Stimulated activated memory B cell treated with anti-CD40 and anti-IgM and Interleukin-4, amounts not matched to agents 10 μg/mL and 1 μg/mL and 100 μg/mL, for 72 hours (primary cell): ENCODE data around the gene NYAP1.
"Not testable (repeated sequence)": the region's sequence is repeated elsewhere in the genome, so short reads cannot be mapped to it uniquely, and the experiment has no call there.

Experiments used
- ATAC-seq: fragments of 150-1000 bp; cut with Tn5 transposase; 2 replicates; pipeline ENCODE4 v1.10.0; 2021
- H3K27ac Mint-ChIP-seq: one replicate; pipeline ENCODE4 v1.8.0; 2022; ENCODE audit warnings: mild to moderate bottlenecking, mixed read lengths
- H3K27me3 Mint-ChIP-seq: one replicate; pipeline ENCODE4 v1.8.0; 2022; ENCODE audit warnings: mixed read lengths
- H3K36me3 Mint-ChIP-seq: one replicate; pipeline ENCODE4 v1.8.0; 2022; ENCODE audit warnings: mixed read lengths
- H3K4me1 Mint-ChIP-seq: one replicate; pipeline ENCODE4 v1.8.0; 2022; ENCODE audit warnings: mixed read lengths
- H3K4me3 Mint-ChIP-seq: one replicate; pipeline ENCODE4 v1.8.0; 2022; ENCODE audit warnings: mild to moderate bottlenecking, moderate library complexity, mixed read lengths
- H3K9me3 Mint-ChIP-seq: one replicate; pipeline ENCODE4 v1.8.0; 2022; ENCODE audit warnings: mixed read lengths

The NYAP1 gene

DNA sequence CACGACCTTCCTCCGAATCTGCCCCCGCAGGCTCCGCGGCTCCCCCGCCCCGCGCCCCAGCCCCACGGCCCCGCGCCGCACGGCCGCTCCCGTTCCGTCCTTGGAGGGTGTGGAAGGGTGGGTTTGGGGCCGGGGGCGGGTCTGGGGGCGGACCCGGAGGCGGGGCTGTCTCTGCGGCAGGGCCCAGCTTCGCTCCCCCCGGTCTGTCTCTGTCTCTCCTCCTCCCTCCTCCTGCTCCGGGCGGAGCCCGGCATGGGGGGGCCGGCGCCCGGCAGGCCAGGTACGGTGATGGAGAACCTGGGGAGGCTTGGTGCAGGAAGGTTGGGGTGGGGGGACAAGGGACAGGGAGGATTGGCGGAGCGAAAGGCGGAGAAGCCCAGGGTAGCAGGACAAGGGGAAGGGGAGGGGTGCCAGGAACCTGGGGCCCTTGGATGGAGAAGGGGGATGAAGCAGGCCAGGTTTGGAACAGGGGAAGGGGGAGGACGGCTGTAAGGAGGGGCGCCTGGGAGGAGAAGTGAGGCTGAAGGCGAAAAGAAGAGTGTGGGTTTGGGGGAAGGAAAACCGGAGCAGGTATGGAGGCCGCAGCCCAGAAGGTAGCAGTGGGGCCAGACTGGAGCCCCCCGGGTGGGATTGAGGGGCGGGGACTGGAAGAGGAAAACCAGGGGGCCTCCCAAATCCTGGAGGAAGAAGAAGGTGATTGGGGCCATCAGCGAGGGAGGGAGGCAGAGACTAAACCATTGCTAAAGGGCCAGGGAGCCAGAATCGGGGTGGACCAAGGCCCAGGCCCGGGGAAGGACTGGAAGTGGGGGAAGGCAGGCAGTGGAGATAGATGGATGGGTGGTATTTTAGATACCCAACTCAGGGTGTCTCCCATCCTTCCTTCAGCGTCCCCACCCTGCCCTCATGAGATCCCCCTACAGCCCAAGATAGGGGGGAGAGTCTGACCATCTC is at the start of gene NYAP1:
Gene NYAP1, plus strand, starts transcription at position 206 of the 951 bp plus-strand sequence. CDS start 1,385 bp downstream, outside the sequence.
- peak; percentile 37 for ATAC-seq
- H3K9me3 Mint-ChIP-seq: no peaks in the 10 kb centered on the region
- H3K27ac Mint-ChIP-seq: no peak within 1 kb of the TSS

DNA sequence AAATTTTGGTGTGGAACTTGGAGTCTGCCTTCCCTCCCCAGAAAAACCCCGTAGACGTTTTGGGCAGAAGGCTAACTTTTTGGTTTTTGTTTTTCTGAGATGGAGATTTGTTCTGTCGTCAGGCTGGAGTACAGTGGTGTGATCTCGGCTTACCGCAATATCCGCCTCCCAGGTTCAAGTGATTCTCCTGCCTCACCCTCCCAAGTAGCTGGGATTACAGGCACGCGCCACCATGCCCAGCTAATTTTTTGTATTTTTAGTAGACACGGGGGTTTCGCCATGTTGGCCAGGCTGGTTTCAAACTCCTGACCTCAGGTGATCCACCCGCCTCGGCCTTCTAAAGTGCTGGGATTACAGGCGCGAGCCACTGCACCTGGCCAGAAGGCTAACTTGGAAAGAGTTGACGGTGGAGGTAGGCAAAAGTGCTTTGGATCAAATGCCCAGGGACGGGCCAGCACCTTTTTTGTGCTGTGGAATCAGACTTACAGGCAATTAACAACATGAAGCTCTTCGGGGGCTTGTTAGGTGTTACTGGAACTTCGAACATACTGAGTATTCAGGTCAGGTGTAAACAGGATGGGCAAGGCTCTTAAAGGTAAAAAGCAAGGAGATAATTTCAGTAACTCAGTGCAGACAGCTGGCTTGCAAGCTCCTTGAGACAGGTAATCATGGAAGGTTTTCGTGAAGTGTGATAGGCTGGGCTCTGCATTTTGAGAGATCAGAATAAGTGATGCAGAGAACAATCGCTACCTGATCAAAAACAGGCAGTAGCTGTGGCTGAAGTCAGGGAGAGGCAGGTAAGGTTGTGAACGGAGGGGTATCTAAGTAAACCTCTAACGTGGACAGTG is 49.2 kb upstream of the NYAP1 start:
- Mint-ChIP-seq H3K27ac (peak overlapping the region; percentile 85), H3K9me3 (no peaks in the 10 kb centered on the region), H3K4me3 (peak overlapping the region; percentile 87), H3K4me1 (peaks cover 50% of the 10 kb centered on the region), H3K27me3 (no peaks in the 10 kb centered on the region), H3K36me3 (peaks cover 34% of the 10 kb centered on the region)
- ATAC-seq: no peak

More for the DNA sequence above, at the start of gene NYAP1:
- Mint-ChIP-seq H3K27me3 (peaks cover 23% of the 10 kb centered on the region), H3K4me1 (peaks cover 15% of the 10 kb centered on the region), H3K4me3 (peak within 1 kb of the TSS; percentile 80), H3K36me3 (no peaks in the 10 kb centered on the region)

DNA sequence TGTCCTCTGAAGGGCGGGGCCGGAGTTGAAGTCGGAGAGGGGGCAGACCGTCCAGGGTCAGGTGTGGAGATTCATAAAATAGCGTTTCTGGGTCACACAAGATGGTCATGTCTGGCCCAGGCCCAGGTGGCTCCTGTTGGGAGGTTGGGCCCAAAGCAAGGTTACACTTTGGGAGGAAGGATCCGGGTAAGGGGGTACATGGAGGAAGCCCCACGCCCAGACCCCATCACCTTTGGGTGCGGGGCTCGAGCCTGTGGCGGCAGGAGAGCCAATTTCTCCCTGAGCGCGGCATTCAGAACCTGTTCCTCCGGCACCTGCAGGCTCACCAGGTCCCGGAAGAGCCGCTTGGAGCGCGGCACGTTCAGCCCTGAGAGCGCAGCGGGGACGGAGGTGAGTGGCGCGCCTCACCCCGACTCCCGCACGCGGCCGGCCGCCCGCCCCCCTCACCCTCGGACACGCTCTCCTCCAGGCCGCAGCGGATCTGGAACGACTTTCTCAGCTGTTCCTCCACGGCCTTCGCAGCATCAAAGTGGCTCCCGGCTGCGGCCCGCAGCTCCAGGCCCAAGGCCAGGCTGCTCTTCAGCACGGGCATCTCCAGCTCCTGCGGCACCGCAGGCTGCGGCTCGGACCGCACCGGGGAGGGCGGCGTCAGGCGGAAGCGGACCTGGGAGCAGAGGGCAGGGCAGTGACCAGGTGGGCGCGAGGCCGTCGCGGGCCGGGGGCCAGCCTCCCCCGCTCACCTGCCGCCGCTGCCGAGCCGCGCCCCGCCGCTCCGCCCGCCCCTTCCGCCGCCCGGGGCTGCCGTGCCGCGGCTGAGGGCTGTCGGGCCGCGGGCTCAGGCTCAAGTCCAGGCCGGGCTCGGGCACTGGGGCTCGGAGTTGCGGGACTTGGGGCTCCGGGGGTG is 48.1 kb upstream of the NYAP1 start:
- Mint-ChIP-seq H3K4me3 (peak overlapping the region; percentile 87), H3K27ac (peak overlapping the region; percentile 85), H3K36me3 (peaks cover 30% of the 10 kb centered on the region), H3K4me1 (peaks cover 47% of the 10 kb centered on the region), H3K27me3 (no peaks in the 10 kb centered on the region), H3K9me3 (no peaks in the 10 kb centered on the region)
- peak; percentile 61 for ATAC-seq

DNA sequence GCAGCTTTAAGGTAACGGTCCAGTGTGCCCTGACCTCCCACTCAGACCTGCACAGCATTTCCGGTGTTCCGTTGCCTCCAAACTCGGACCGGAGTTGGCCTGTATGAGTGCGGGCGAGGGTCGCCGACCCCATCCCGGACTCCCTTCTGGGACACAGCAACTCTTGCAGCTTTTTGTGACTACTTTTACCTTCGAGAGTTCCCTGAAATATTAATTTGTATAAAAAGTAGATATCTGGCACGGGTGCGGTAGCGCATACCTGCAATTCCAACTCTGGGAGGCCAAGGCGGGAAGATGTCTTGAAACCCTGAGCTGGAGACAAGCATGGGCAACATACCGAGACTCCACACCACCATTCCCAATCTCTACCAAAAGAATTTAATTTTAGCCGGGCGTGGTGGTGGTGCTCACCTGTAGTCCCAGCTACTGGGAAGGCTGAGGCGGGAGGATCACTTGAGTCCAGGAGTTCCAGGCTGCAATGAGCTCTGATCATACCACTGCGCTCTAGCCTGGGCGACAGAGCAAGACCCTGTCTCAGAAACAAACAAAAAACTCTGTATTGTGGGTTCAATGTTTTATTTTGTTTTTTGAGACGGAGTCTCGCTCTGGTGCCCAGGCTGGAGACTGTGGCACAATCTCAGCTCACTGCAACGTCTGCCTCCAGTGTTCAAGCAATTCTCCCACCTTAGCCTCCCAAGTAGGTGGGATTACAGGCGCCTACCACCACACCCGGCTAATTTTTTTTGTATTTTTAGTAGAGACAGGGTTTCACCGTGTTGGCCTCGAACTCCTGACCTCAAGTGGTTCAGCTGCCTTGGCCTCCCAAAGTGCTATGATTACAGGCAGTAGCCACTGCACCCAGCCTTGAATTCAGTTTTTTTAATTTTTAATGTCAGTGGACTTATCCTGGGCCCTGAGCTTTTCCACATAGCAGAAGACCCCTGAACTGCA is 46.3 kb upstream of the NYAP1 start:
- H3K36me3 Mint-ChIP-seq: peaks cover 30% of the 10 kb centered on the region
- peak overlapping the region; percentile 85 for H3K27ac Mint-ChIP-seq
- H3K27me3 Mint-ChIP-seq: no peaks in the 10 kb centered on the region
- H3K9me3 Mint-ChIP-seq: no peaks in the 10 kb centered on the region
- no peak for ATAC-seq
- H3K4me3 Mint-ChIP-seq: peak overlapping the region; percentile 85
- H3K4me1 Mint-ChIP-seq: peaks cover 31% of the 10 kb centered on the region

DNA sequence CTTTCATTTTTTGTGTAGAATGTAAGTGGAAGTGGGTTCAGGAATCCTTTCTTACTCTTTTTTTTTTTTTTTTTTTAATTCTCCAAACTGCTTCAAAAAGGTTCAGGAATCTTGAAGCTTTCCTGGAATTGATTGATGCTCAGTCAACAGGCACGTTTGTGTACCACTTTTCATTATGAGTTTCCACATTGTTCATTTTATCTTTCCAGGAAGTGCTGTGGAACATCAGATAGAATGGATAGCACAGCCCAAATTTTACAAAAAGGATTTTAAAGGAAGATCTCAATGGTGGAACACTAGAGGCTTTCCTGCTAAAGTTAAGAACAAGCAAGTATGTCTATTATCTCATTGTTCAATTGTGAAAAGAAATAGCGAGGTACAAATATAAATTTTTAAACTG is 45.6 kb upstream of the NYAP1 start:
- no peak overlapping the region for H3K27ac Mint-ChIP-seq

DNA sequence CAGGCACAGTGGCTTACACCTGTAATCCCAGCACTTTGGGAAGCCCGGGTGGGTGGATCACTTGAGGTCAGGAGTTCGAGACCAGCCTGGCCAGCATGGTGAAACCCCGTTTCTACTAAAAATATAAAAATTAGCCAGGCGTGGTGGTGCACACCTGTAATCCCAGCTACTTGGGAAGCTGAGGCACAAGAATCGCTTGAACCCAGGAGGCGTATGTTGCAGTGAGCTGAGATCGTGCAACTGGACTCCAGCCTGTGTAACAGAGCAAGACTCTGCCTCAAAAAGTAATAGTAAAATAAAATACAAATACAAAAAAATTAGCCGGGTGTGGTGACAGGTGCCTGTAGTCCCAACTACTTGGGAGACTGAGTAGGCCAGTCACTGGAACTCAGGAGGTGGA is 45.0 kb upstream of the NYAP1 start:
- peaks cover 18% of the 10 kb centered on the region for H3K4me1 Mint-ChIP-seq
- H3K36me3 Mint-ChIP-seq: peaks cover 24% of the 10 kb centered on the region
- ATAC-seq, H3K27ac Mint-ChIP-seq, H3K9me3 Mint-ChIP-seq, H3K27me3 Mint-ChIP-seq, H3K4me3 Mint-ChIP-seq: not testable (repeated sequence)

More for the DNA sequence above, 45.6 kb upstream of the NYAP1 start:
- H3K27me3 Mint-ChIP-seq: no peaks in the 10 kb centered on the region
- peaks cover 29% of the 10 kb centered on the region for H3K36me3 Mint-ChIP-seq
- H3K4me1 Mint-ChIP-seq: peaks cover 24% of the 10 kb centered on the region
- H3K9me3 Mint-ChIP-seq: no peaks in the 10 kb centered on the region
- no peak for ATAC-seq
- peak overlapping the region; percentile 30 for H3K4me3 Mint-ChIP-seq

DNA sequence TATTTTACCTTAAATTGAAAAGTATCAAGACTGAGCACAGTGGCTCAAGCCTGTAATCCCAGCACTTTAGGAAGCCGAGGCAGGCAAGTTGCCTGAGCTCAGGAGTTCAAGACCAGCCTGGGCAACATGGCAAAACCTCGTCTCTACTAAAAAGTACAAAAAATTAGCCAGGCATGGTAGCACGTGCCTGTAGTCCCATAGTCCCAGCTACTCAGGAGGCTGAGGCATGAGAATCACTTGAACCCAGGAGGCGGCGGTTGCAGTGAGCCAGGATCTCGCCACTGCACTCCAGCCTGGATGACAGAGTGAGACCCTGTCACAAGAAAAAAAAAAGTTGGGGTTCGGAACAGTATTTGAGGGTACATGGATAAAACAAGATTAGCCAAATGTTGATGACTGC is 44.5 kb upstream of the NYAP1 start:
- not testable (repeated sequence) for H3K27me3 Mint-ChIP-seq, H3K27ac Mint-ChIP-seq, ATAC-seq, H3K9me3 Mint-ChIP-seq, H3K4me3 Mint-ChIP-seq
- peaks cover 19% of the 10 kb centered on the region for H3K36me3 Mint-ChIP-seq
- H3K4me1 Mint-ChIP-seq: peaks cover 15% of the 10 kb centered on the region

DNA sequence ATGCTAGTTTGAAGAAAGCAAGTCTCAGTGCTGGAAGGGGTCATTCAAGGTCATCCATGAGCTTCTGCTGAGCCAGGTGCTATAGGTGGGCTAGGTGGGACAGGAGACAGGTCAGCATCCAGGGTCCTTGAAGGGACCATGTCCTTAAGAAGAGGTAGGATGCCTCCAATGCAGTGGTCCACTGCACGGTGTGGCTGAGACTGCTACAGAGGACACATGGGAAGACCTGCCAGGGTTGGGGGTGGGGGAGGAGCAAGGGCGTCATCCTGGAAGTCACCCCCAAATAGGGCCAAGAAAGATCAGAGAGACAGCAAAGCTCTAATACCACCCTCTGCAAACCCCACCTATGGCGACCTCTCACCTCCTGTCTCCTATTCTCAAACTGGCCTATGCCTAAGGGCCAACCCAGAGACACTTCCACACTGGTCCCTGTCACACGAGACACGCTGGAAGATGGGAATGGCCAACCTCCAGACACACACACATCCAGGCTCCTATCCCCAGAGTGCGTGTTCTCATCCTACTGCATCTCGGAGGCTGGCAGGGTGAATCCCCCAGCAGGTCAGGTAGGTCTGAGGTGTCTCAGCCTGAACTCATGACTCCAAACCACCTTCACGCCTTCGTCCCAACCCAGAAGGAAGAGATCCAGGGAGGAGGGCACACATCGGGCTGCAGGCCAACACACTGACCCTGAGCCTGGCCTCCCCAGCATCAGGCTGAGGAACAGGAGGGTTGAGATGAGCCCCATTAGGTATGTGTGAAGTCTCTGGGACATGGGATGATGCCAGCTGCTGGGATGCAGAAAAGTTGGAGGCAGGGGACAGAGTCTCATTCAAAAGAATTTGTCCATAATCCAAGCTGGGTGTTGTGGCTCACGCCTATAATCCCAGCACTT is 41.8 kb upstream of the NYAP1 start:
- H3K4me3 Mint-ChIP-seq: no peak overlapping the region
- no peak overlapping the region for H3K27ac Mint-ChIP-seq
- no peak for ATAC-seq
- H3K27me3 Mint-ChIP-seq: no peaks in the 10 kb centered on the region
- peaks cover 21% of the 10 kb centered on the region for H3K4me1 Mint-ChIP-seq
- H3K36me3 Mint-ChIP-seq: no peaks in the 10 kb centered on the region
- H3K9me3 Mint-ChIP-seq: no peaks in the 10 kb centered on the region

DNA sequence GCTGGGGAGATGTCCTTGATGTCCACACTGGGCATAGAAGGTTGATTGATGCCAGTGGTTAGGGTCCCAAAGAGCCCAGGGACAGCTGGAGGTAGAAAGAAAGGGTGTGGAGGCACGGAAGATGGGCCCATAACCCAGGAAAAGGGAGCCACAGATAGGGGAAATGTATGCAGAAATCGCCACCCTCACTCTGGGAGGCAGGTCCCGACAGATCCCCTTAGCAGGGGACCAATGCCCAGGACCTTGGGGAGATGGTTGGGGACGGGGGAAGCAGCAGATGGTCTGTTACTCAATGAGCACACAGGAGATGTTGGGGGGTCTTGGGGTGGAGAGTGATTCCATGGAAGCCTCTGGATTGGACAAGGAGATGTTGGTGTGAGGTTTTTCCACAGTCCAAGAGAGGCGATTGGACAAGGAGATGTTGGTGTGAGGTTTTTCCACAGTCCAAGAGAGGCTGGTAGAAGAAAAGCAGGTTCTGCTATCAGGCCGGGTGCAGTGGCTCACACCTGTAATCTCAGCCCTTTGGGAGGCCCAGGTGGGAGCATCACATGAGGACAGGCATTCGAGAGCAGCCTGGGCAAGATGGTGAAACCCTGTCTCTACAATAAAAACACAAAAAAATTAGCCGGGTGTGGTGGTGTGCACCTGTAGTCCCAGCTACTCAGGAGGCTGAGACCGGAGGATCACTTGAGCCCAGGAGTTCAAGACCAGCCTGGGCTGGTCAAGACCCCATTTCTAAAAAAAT is 40.5 kb upstream of the NYAP1 start:
- Mint-ChIP-seq H3K27ac (peak overlapping the region; percentile 48), H3K4me1 (peaks cover 21% of the 10 kb centered on the region), H3K36me3 (no peaks in the 10 kb centered on the region), H3K9me3 (no peaks in the 10 kb centered on the region), H3K4me3 (no peak overlapping the region), H3K27me3 (no peaks in the 10 kb centered on the region)
- ATAC-seq: no peak

DNA sequence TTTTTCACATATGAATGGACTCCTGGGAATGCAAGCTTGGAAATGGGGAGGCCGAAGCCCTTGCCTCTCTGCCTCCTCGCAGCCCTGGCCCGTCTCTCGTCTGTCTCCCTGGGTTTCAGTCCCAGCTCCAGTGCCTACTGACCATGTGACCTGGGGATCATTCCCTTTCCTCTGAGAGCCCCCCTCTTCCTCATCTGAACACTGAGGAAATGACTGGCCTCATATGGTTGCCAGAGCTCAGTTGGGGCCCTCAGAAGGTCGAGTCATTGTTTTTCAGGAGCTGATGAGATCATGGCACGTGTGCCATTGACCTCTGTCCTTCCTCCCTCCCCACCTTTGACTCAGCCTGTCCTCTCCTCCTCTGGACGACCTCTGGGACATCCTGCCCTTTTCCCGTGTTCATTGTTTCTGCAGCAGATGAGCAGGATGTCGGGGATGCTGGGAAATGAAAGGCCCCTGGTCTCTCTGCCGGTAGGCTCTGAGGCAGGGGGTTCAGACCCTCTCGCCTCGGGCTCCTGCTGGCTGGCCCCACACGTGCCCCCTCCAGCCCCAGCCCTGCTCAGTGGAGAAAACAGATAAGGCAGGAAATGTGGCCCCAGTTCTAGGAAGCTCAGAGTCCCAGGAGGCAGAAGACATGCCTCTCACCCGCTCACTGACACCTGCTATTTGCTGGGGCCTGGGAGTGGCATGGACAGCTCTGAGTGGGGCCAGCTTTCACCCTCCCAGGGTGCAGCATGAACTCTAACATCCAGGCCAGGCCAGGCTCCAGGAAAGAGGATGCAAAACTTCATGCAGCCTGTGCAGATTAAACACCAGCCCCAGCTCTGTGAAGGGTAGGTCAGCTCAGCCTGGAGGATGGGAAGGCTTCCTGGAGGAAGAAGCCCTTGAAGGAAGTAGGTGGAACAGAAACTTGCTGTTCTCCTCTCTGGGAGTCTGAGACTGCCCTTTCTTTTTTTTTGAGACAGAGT is 39.1 kb upstream of the NYAP1 start:
- Mint-ChIP-seq H3K27me3 (no peaks in the 10 kb centered on the region), H3K9me3 (no peaks in the 10 kb centered on the region), H3K4me1 (peaks cover 21% of the 10 kb centered on the region), H3K4me3 (no peak overlapping the region), H3K27ac (peak overlapping the region; percentile 78), H3K36me3 (no peaks in the 10 kb centered on the region)
- peak; percentile 78 for ATAC-seq

DNA sequence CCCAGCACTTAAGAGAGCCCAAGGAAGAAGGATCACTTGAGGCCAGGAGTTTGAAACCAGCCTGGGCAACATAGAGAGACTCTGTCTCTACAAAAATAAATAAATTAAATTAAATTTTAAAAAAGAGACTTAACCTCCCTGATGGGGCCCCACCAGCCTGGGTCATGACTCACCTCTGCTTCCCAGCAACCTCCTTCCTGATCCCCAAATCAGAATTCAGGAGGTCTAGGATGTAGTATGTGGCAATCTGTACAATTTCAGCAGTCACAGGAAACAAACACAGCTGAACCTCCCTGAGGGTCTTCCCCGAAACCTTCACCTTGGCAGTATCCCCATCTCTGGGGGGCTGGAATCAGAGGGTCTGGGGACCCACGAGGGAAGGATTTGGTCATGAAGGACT is 37.7 kb upstream of the NYAP1 start:
- H3K36me3 Mint-ChIP-seq: no peaks in the 10 kb centered on the region
- no peak for ATAC-seq
- no peak overlapping the region for H3K4me3 Mint-ChIP-seq
- H3K4me1 Mint-ChIP-seq: peaks cover 30% of the 10 kb centered on the region
- H3K27me3 Mint-ChIP-seq: no peaks in the 10 kb centered on the region
- H3K27ac Mint-ChIP-seq: peak overlapping the region; percentile 78
- no peaks in the 10 kb centered on the region for H3K9me3 Mint-ChIP-seq

DNA sequence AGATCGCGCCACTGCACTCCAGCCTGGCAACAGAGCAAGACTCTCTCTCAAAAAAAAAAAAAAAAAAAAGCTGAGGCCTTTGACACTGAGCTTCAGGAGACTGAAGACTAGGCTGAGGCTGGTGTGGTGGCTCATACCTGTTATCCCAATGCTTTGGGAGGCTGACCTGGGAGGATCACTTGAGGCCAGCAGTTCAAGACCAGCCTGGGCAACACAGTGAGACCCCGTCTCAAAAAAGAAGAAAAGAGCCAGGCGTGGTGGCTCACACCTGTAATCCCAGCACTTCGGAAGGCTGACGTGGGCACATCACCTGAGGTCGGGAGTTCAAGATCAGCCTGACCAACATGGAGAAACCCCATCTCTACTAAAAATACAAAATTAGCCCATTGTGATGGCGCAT is 36.4 kb upstream of the NYAP1 start:
- H3K9me3 Mint-ChIP-seq, H3K27ac Mint-ChIP-seq, H3K36me3 Mint-ChIP-seq, ATAC-seq, H3K27me3 Mint-ChIP-seq, H3K4me3 Mint-ChIP-seq: not testable (repeated sequence)
- H3K4me1 Mint-ChIP-seq: peaks cover 32% of the 10 kb centered on the region
